ENCODE measurements around the gene PSMA5.

DNA sequence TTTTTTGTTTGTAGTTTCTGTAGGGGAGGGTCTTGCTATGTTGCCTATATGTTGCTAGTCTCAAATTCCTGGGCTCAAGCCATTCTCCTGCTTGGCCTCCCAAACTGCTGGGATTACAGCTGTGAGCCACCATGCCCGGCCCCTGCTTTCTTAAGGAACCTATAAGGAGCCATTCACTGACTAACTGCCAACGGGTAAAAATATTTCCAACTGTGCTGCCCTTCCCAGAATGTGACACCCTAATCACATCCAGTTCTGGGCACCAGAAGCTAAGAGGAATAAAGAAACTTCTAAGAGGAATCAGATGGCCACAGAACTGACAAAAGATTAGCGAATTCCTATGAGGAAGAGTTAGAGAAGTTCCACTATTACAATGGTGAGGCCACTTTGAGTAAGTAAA, 46.5 kb upstream of the PSMA5 start:
- no peak for TF ChIP-seq RAD21 (IDR thresholded peaks at IDR 0.05; ENCODE audit: insufficient read depth, low read depth, low read length)
- TF ChIP-seq HSF1 (IDR thresholded peaks at IDR 0.05; ENCODE audit: low read depth, low read length): no peak
- no peak for TF ChIP-seq ETV6 (conservative IDR thresholded peaks at IDR 0.05 in 1 of 2, IDR thresholded peaks at IDR 0.05 in 1 of 2; ENCODE audit: borderline replicate concordance in 1 of 2, low read depth in 1 of 2)
- TF ChIP-seq CREM (IDR thresholded peaks at IDR 0.05; ENCODE audit: low read depth): no peak
- no peak for TF ChIP-seq WRNIP1 (IDR thresholded peaks at IDR 0.05; ENCODE audit: borderline replicate concordance, low read depth, low read length)
- TF ChIP-seq, protein P1, sequence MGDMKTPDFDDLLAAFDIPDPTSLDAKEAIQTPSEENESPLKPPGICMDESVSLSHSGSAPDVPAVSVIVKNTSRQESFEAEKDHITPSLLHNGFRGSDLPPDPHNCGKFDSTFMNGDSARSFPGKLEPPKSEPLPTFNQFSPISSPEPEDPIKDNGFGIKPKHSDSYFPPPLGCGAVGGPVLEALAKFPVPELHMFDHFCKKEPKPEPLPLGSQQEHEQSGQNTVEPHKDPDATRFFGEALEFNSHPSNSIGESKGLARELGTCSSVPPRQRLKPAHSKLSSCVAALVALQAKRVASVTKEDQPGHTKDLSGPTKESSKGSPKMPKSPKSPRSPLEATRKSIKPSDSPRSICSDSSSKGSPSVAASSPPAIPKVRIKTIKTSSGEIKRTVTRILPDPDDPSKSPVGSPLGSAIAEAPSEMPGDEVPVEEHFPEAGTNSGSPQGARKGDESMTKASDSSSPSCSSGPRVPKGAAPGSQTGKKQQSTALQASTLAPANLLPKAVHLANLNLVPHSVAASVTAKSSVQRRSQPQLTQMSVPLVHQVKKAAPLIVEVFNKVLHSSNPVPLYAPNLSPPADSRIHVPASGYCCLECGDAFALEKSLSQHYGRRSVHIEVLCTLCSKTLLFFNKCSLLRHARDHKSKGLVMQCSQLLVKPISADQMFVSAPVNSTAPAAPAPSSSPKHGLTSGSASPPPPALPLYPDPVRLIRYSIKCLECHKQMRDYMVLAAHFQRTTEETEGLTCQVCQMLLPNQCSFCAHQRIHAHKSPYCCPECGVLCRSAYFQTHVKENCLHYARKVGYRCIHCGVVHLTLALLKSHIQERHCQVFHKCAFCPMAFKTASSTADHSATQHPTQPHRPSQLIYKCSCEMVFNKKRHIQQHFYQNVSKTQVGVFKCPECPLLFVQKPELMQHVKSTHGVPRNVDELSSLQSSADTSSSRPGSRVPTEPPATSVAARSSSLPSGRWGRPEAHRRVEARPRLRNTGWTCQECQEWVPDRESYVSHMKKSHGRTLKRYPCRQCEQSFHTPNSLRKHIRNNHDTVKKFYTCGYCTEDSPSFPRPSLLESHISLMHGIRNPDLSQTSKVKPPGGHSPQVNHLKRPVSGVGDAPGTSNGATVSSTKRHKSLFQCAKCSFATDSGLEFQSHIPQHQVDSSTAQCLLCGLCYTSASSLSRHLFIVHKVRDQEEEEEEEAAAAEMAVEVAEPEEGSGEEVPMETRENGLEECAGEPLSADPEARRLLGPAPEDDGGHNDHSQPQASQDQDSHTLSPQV (IDR thresholded peaks at IDR 0.05): no peak
- TF ChIP-seq EGR1 (IDR thresholded peaks at IDR 0.05; ENCODE audit: borderline replicate concordance in 1 of 2, low read depth in 2 of 2, low read length in 2 of 2): no peak
- TF ChIP-seq RFX5 (IDR thresholded peaks at IDR 0.05; ENCODE audit: low read depth, low read length): no peak
- TF ChIP-seq CTCF (IDR thresholded peaks at IDR 0.05 in 2 of 3, conservative IDR thresholded peaks at IDR 0.05 in 1 of 3; ENCODE audit: control insufficient read depth in 2 of 3, extremely low read depth in 1 of 3, insufficient read depth in 1 of 3, low read depth in 3 of 3, low read length in 3 of 3): no peak
- no peak for TF ChIP-seq E4F1 (IDR thresholded peaks at IDR 0.05; ENCODE audit: borderline replicate concordance, partially characterized antibody)
- no peak for TF ChIP-seq MYC (IDR thresholded peaks at IDR 0.05; ENCODE audit: insufficient read depth, insufficient read length, insufficient replicate concordance, low read length, severe bottlenecking)
